Upper lobe of left lung (tissue), 6 donors: Measurements from ENCODE around the gene FLII. TPM values are rescaled to one million over a fixed set of nuclear protein-coding genes. Genes with fewer than 3 reads are reported as not detected.

ENCODE experiments used
- ATAC-seq, 2 donors: fragments of 200-7000 bp; cut with Tn5 transposase; one replicate each; pipeline ENCODE4 v1.9.1; 2022; ENCODE audit warnings: mild to moderate bottlenecking in 2 of 2, moderate library complexity in 2 of 2; ENCODE audit not compliant: low FRiP score in 2 of 2
- DNase-seq, 2 donors: peaks; one replicate each; pipeline ENCODE4 v3.0.0-alpha.2; 2019 to 2020
- H3K27ac ChIP-seq, 4 donors: fragments of 200-600 bp; sonication (generic); one replicate each; pipeline ENCODE4 v1.5.1; 2016 to 2019
- H3K27me3 ChIP-seq, 4 donors: fragments of 200-600 bp; sonication (generic); one replicate each; pipeline ENCODE4 v1.5.1; 2017 to 2019
- H3K36me3 ChIP-seq, 4 donors: fragments of 200-600 bp; sonication (generic); one replicate each; pipeline ENCODE4 v1.5.1; 2016 to 2019
- H3K4me1 ChIP-seq, 4 donors: fragments of 200-600 bp; sonication (generic); one replicate each; pipeline ENCODE4 v1.5.1; 2018 to 2019
- H3K4me3 ChIP-seq, 4 donors: fragments of 200-600 bp; sonication (generic); one replicate each; pipeline ENCODE4 v1.5.1; 2017 to 2019; ENCODE audit warnings: mild to moderate bottlenecking in 2 of 4, moderate library complexity in 1 of 4
- H3K9me3 ChIP-seq, 4 donors: fragments of 200-600 bp; sonication (generic); one replicate each; pipeline ENCODE4 v1.5.1; 2018 to 2019
- CTCF ChIP-seq, 6 experiments: fragments of 450-650 bp in 4 of 6; fragments of 200-600 bp in 2 of 6; sonication (generic) in 2 of 6; IDR thresholded peaks; one replicate each; pipeline ENCODE4 v1.5.1; 2016 to 2019; ENCODE audit warnings: antibody characterized with exemption in 6 of 6
- EP300 ChIP-seq, 4 donors: sonication (generic); formaldehyde crosslinking; IDR thresholded peaks; one replicate each; pipeline ENCODE4 v1.5.1; 2017; ENCODE audit warnings: antibody characterized with exemption in 4 of 4, control low read depth in 2 of 4
- POLR2A ChIP-seq, 4 donors: fragments of 450-650 bp; IDR thresholded peaks; one replicate each; pipeline ENCODE4 v1.5.1; 2016 to 2017; ENCODE audit warnings: antibody characterized with exemption in 4 of 4, mild to moderate bottlenecking in 2 of 4
- POLR2AphosphoS5 ChIP-seq, 2 donors: sonication (generic); formaldehyde crosslinking; IDR thresholded peaks; one replicate each; pipeline ENCODE4 v1.5.1; 2017; ENCODE audit warnings: antibody characterized with exemption in 2 of 2
- WGBS, 2 donors: methylation state at CpG; one replicate each; pipeline ENCODE4 v1.1.5; 2017 to 2018; 5-methylcytosine and 5-hydroxymethylcytosine counted together
- total RNA-seq, 6 donors: library from RNA; depleted of rRNA in 4 of 6; stranded (reverse); fragments of >200 nt in 4 of 6; gene quantifications; one replicate each; pipeline versions ENCODE4 v1.1.0 to v1.2.1, GENCODE V29; 2016 to 2021
- donor health status: DM: no; HTN: no; CAD: no; lungs with moderate emphysema.
- donor health status: DM: no; HTN: yes; CAD: no; lungs with severe emphysema.

Gene FLII
- total RNA-seq, 6 donors from 2014 or later, result 313 to 552 (median 376) TPM

DNA sequence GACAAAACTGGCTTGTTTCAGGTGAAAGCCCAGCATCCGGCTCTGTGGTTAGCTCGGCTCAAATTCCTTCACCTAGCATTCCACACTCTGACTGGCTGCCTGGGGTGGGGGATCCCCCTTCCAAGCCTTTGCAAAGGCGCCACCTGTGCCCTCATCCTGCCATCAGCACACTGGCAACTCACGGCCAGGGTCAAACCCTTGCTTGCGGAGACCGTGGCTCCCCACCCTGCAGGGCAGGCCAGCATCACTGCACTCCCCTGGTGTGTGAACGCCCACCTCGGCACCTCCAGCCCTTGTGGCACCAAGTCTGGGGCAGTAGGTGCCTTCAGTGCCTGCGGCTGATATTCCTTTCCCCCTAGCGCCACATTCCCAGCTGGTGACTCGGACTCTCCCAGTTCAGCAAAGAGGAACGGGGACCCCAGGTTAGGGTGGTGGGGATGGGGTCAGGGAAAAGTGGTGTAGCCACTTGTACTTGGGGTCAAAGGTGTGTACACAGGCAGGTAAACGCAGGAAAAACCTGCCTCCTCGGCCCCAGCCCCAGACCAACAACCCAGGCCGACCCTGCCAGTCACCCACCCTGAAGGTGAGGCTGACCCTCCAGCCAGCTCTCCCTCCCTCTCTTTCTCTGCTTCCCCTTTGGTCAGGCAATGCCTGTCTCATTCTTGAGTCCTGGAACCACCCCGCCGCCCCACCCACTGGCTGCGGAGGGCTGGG lies 1.1 kb downstream of the FLII start:
- no peaks in the 10 kb centered on the region for H3K9me3 ChIP-seq
- peak overlapping the region; percentile 76 to 100 (median 87) for H3K4me3 ChIP-seq
- WGBS, 2 donors, result 17 to 20% methylated on average over 13 to 17 of the region's 18 CpGs
- H3K4me1 ChIP-seq, result peaks cover 41 to 51% (median 45%) of the 10 kb centered on the region in 4 donors
- peaks cover 18 to 44% (median 40%) of the 10 kb centered on the region in 4 donors for H3K36me3 ChIP-seq
- peak; percentile 85 to 88 for DNase-seq
- peak; percentile 1 to 38 for ATAC-seq
- H3K27me3 ChIP-seq, result no peaks in the 10 kb centered on the region
- H3K27ac ChIP-seq, result peak overlapping the region; percentile 97 to 99 (median 99)
- no peak for TF ChIP-seq POLR2A (IDR thresholded peaks at IDR 0.05)
- no peak for TF ChIP-seq CTCF (IDR thresholded peaks at IDR 0.05)
- TF ChIP-seq EP300 (IDR thresholded peaks at IDR 0.05), result no peak
- no peak for TF ChIP-seq POLR2AphosphoS5 (IDR thresholded peaks at IDR 0.05)

DNA sequence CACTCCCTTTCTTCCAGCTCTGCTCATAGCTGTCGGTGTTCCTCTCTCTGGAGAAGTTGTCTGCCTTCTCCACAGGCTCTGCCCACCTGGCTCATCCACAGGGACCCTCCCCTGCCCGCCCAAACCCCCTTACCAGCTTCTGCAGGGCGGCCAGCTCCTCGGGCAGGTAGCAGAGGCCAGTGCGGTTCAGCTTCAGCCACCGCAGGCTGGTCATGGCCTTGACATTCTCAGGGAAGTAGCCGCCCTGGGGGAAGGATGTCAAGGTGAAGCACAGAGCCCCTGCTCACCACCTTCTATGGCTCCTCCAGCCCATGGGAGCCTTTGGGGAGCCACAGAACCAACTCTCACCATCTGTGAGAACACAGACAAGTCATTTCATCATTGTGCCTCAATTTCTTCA lies 1.8 kb downstream of the FLII start:
- WGBS, 2 donors, result 88 to 89% methylated on average over 3 to 7 of the region's 7 CpGs
- Histone ChIP-seq H3K4me3 (peak overlapping the region in 1 of 4 donors; percentile 76), H3K27me3 (no peaks in the 10 kb centered on the region), H3K36me3 (peaks cover 18 to 51% (median 47%) of the 10 kb centered on the region in 4 donors), H3K4me1 (peaks cover 35 to 44% (median 39%) of the 10 kb centered on the region in 4 donors), H3K9me3 (no peaks in the 10 kb centered on the region), H3K27ac (peak overlapping the region; percentile 22 to 99 (median 98))
- TF ChIP-seq EP300 (IDR thresholded peaks at IDR 0.05), result no peak
- no peak for TF ChIP-seq POLR2A (IDR thresholded peaks at IDR 0.05)
- no peak for TF ChIP-seq POLR2AphosphoS5 (IDR thresholded peaks at IDR 0.05)
- no peak for TF ChIP-seq CTCF (IDR thresholded peaks at IDR 0.05)
- DNase-seq, result no peak
- ATAC-seq, result no peak

GRCh38 chr17:18256351-18256750 lies 2.2 kb downstream of the FLII start:
- H3K27me3 ChIP-seq, result no peaks in the 10 kb centered on the region
- DNase-seq, result peak in 1 of 2 donors; percentile 68
- H3K36me3 ChIP-seq, result peaks cover 20 to 55% (median 51%) of the 10 kb centered on the region in 4 donors
- H3K4me1 ChIP-seq, result peaks cover 31 to 40% (median 34%) of the 10 kb centered on the region in 4 donors
- H3K27ac ChIP-seq, result peak overlapping the region in 3 of 4 donors; percentile 22 to 99 (median 99)
- no peaks in the 10 kb centered on the region for H3K9me3 ChIP-seq
- H3K4me3 ChIP-seq, result peak overlapping the region in 1 of 4 donors; percentile 76
- ATAC-seq, result no peak
- TF ChIP-seq CTCF (IDR thresholded peaks at IDR 0.05) (no peak), POLR2AphosphoS5 (IDR thresholded peaks at IDR 0.05) (no peak), EP300 (IDR thresholded peaks at IDR 0.05) (no peak), POLR2A (IDR thresholded peaks at IDR 0.05) (no peak)
- WGBS, 2 donors, result 80 to 92% methylated on average over 1 to 11 of the region's 11 CpGs

- no peak overlapping the region for H3K27ac ChIP-seq
- DNase-seq (no peak), ATAC-seq (no peak)
- H3K9me3 ChIP-seq, result no peaks in the 10 kb centered on the region
- H3K4me1 ChIP-seq, result peaks cover 25 to 32% (median 30%) of the 10 kb centered on the region in 4 donors
- TF ChIP-seq EP300 (IDR thresholded peaks at IDR 0.05) (no peak), POLR2AphosphoS5 (IDR thresholded peaks at IDR 0.05) (no peak), CTCF (IDR thresholded peaks at IDR 0.05) (no peak), POLR2A (IDR thresholded peaks at IDR 0.05) (no peak)
- no peaks in the 10 kb centered on the region for H3K27me3 ChIP-seq
- WGBS, 2 donors, result 97 to 99% methylated on average over 8 of the region's 8 CpGs
- peaks cover 28 to 68% (median 64%) of the 10 kb centered on the region in 4 donors for H3K36me3 ChIP-seq
- no peak overlapping the region for H3K4me3 ChIP-seq
These were observed 3.5 kb downstream of the FLII start for GRCh38 chr17:18254888-18255649.
